SK-N-SH (cell line): ENCODE results near the gene USP22. TPM values are rescaled to one million over a fixed set of nuclear protein-coding genes. Genes with fewer than 3 reads are reported as not detected.

Experiments used
- CTCF ChIA-PET: fragments of 300-600, 350-600 bp; formaldehyde crosslinking; extraction: SDS; loops from one replicate; lab custom pipeline; 2021; lab: Yijun Ruan, JAX
- POLR2A ChIA-PET: fragments of 350-600 bp; sonication (Branson Sonifier 250); formaldehyde crosslinking; extraction: SDS; loops from one replicate; lab custom pipeline; 2020; ENCODE audit warnings: antibody characterized with exemption, inconsistent platforms; lab: Yijun Ruan, JAX
- DNase-seq: peaks from one replicate; pipeline ENCODE4 v3.0.0; 2012
- H2AFZ ChIP-seq: fragments of 200-600 bp; sonication (generic); 2 replicates; pipeline ENCODE4 v1.8.1; 2016; ENCODE audit warnings: antibody characterized with exemption, mild to moderate bottlenecking, low read depth
- H3F3A ChIP-seq: fragments of 200-600 bp; sonication (generic); replicated peaks from 2 replicates; pipeline ENCODE3; 2016; ENCODE audit warnings: antibody characterized with exemption, mild to moderate bottlenecking; ENCODE audit not compliant: insufficient read depth
- H3K27ac ChIP-seq, 2 experiments: fragments of 200-500 bp in 1 of 2; fragments of 200-600 bp in 1 of 2; sonication (Bioruptor generic) in 1 of 2; sonication (generic), shearing (Covaris generic) in 1 of 2; 2 replicates each; pipeline versions ENCODE4 v1.5.1 to v1.6.1; 2014 to 2016; ENCODE audit warnings: low read depth in 2 of 2, inconsistent platforms in 1 of 2, low read length in 1 of 2, mild to moderate bottlenecking in 1 of 2, mixed read lengths in 1 of 2
- H3K27me3 ChIP-seq: fragments of 200-600 bp; sonication (generic), shearing (Covaris generic); 2 replicates; pipeline ENCODE4 v1.6.1; 2016; ENCODE audit warnings: mixed run types; ENCODE audit not compliant: insufficient read depth
- H3K36me3 ChIP-seq, 2 experiments: fragments of 200-500 bp in 1 of 2; fragments of 200-600 bp in 1 of 2; sonication (Bioruptor generic) in 1 of 2; sonication (generic) in 1 of 2; replicated peaks in 1 of 2; 2 replicates each; pipeline versions ENCODE3 to v1.5.1; 2014 to 2016; ENCODE audit warnings: low read length in 1 of 2, mild to moderate bottlenecking in 1 of 2; ENCODE audit not compliant: insufficient read depth in 2 of 2, control insufficient read depth in 1 of 2
- H3K4me1 ChIP-seq, 2 experiments: fragments of 200-500 bp in 1 of 2; fragments of 200-600 bp in 1 of 2; sonication (Bioruptor generic) in 1 of 2; sonication (generic), shearing (Covaris generic) in 1 of 2; 2 replicates each; pipeline versions ENCODE4 v1.5.1 to v1.6.1; 2014 to 2016; ENCODE audit warnings: low read depth in 1 of 2, low read length in 1 of 2, mixed run types in 1 of 2; ENCODE audit not compliant: insufficient read depth in 2 of 2, control insufficient read depth in 1 of 2
- H3K4me2 ChIP-seq: fragments of 200-600 bp; sonication (generic), shearing (Covaris generic); 2 replicates; pipeline ENCODE4 v1.6.1; 2017; ENCODE audit warnings: mixed run types
- H3K4me3 ChIP-seq, 2 experiments: fragments of 200-500 bp in 1 of 2; fragments of 200-600 bp in 1 of 2; sonication (Bioruptor generic) in 1 of 2; sonication (generic), shearing (Covaris generic) in 1 of 2; 2 replicates each; pipeline versions ENCODE4 v1.5.1 to v1.8.1; 2014 to 2016; ENCODE audit warnings: low read depth in 2 of 2, inconsistent platforms in 1 of 2, low read length in 1 of 2, mild to moderate bottlenecking in 1 of 2, mixed read lengths in 1 of 2, moderate library complexity in 1 of 2
- H3K79me2 ChIP-seq: fragments of 200-600 bp; sonication (generic); 2 replicates; pipeline ENCODE4 v1.8.1; 2017; ENCODE audit warnings: mild to moderate bottlenecking; ENCODE audit not compliant: insufficient read depth
- H3K9ac ChIP-seq: fragments of 200-600 bp; sonication (generic); 2 replicates; pipeline ENCODE4 v1.6.1; 2017; ENCODE audit warnings: mixed run types
- H3K9me2 ChIP-seq: fragments of 200-600 bp; sonication (generic); 2 replicates; pipeline ENCODE4 v1.6.1; 2017; ENCODE audit warnings: mixed run types
- H3K9me3 ChIP-seq: fragments of 200-600 bp; sonication (generic); 2 replicates; pipeline ENCODE4 v1.6.1; 2017; ENCODE audit warnings: mixed run types, mild to moderate bottlenecking, moderate library complexity
- H4K20me1 ChIP-seq: fragments of 200-600 bp; sonication (generic); 2 replicates; pipeline ENCODE4 v1.6.1; 2017; ENCODE audit warnings: mild to moderate bottlenecking, mixed run types; ENCODE audit not compliant: insufficient read depth
- EP300 ChIP-seq, 2 experiments: IDR thresholded peaks; 2 replicates each; pipeline versions ENCODE4 v1.4.0 to v1.6.1; 2012; ENCODE audit warnings: borderline replicate concordance in 1 of 2, low read depth in 1 of 2, low read length in 1 of 2
- FOXJ3 ChIP-seq: sonication (generic); formaldehyde crosslinking; IDR thresholded peaks from 2 replicates; pipeline ENCODE4 v1.5.1; 2020; ENCODE audit warnings: mild to moderate bottlenecking, missing genetic modification reagents
- MAX ChIP-seq: IDR thresholded peaks from 2 replicates; pipeline ENCODE4 v1.4.0; 2012; ENCODE audit warnings: low read depth
- NRF1 ChIP-seq: IDR thresholded peaks from 2 replicates; pipeline ENCODE4 v1.6.1; 2012; ENCODE audit warnings: low read depth, mild to moderate bottlenecking, low read length
- POLR2AphosphoS5 ChIP-seq: IDR thresholded peaks from 2 replicates; pipeline ENCODE4 v1.6.1; 2012; ENCODE audit warnings: low read depth, low read length
- RFX5 ChIP-seq: IDR thresholded peaks from 2 replicates; pipeline ENCODE4 v1.6.1; 2012; ENCODE audit warnings: mild to moderate bottlenecking, improper control_type of control experiment, low read length
- RXRA ChIP-seq: IDR thresholded peaks from 2 replicates; pipeline ENCODE4 v1.4.0; 2012; ENCODE audit warnings: low read depth, mild to moderate bottlenecking, borderline replicate concordance
- SIN3A ChIP-seq: IDR thresholded peaks from 2 replicates; pipeline ENCODE4 v1.6.1; 2012; ENCODE audit warnings: low read depth, mild to moderate bottlenecking, low read length, moderate library complexity, borderline replicate concordance
- SMC3 ChIP-seq: IDR thresholded peaks from 2 replicates; pipeline ENCODE4 v1.6.1; 2012; ENCODE audit warnings: low read depth, low read length, improper control_type of control experiment
- TAF1 ChIP-seq: IDR thresholded peaks from 2 replicates; pipeline ENCODE4 v1.6.1; 2012; ENCODE audit warnings: low read depth, mild to moderate bottlenecking, low read length, moderate library complexity, borderline replicate concordance
- TCF12 ChIP-seq: IDR thresholded peaks from 2 replicates; pipeline ENCODE4 v1.4.0; 2012
- USF1 ChIP-seq: IDR thresholded peaks from 2 replicates; pipeline ENCODE4 v1.4.0; 2012; ENCODE audit warnings: low read depth, borderline replicate concordance
- USF2 ChIP-seq: fragments of 150-350 bp; IDR thresholded peaks from 2 replicates; pipeline ENCODE4 v1.6.1; 2017; ENCODE audit warnings: antibody characterized with exemption, low read length, low read depth, borderline replicate concordance
- YY1 ChIP-seq: IDR thresholded peaks from 2 replicates; pipeline ENCODE4 v1.4.0; 2012; ENCODE audit warnings: low read depth, mild to moderate bottlenecking
- WGBS: methylation state at CpG from one replicate; pipeline ENCODE4 v1.1.6; 2017; ENCODE audit warnings: low lambda C conversion rate; 5-methylcytosine and 5-hydroxymethylcytosine counted together
- polyA plus RNA-seq, 3 experiments: library from polyadenylated mRNA; depleted of rRNA; stranded (reverse); fragments of >200 nt; gene quantifications; 2 replicates each; pipeline ENCODE4 v1.2.3, GENCODE V29; 2012
- TF ChIP-seq, protein P1 (sequence below): IDR thresholded peaks from 2 replicates; pipeline ENCODE4; 2012

Gene USP22
- polyA plus RNA-seq, 1 of the 3 experiments (the other 2 are of a cell fraction), result 142 TPM

- CTCF ChIA-PET, result interaction anchor here (0.8 to 1.7 kb wide), 3 partner anchors 9 to 19 kb away, joined by 4 to 5 read pairs (median 4); no protein-coding TSS in a partner anchor
- Histone ChIP-seq H3K4me1 (no peaks in the 10 kb centered on the region), H3K9ac (no peak overlapping the region), H4K20me1 (peaks cover 100% of the 10 kb centered on the region), H3K4me2 (no peak overlapping the region), H3K27me3 (no peaks in the 10 kb centered on the region), H3K9me3 (no peaks in the 10 kb centered on the region)
- TF ChIP-seq SIN3A, result no peak
- TF ChIP-seq YY1, result no peak
- no peak for TF ChIP-seq SMC3
- TF ChIP-seq TAF1, result no peak
- TF ChIP-seq MAX, result no peak
- TF ChIP-seq EP300 (IDR thresholded peaks at IDR 0.05; ENCODE audit: borderline replicate concordance in 1 of 2, low read depth in 1 of 2, low read length in 1 of 2), result no peak
- TF ChIP-seq FOXJ3 (CRISPR knock-in tag), result no peak
- TF ChIP-seq, protein P1, sequence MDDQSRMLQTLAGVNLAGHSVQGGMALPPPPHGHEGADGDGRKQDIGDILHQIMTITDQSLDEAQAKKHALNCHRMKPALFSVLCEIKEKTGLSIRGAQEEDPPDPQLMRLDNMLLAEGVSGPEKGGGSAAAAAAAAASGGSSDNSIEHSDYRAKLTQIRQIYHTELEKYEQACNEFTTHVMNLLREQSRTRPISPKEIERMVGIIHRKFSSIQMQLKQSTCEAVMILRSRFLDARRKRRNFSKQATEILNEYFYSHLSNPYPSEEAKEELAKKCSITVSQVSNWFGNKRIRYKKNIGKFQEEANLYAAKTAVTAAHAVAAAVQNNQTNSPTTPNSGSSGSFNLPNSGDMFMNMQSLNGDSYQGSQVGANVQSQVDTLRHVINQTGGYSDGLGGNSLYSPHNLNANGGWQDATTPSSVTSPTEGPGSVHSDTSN, result no peak
- no peak for TF ChIP-seq POLR2AphosphoS5
- no peak for TF ChIP-seq TCF12
- no peak for TF ChIP-seq NRF1
- TF ChIP-seq USF2, result no peak
- no peak for TF ChIP-seq USF1
- TF ChIP-seq RXRA, result no peak
- TF ChIP-seq RFX5, result no peak
- TF ChIP-seq, all 33 proteins: peak for 0
- no peak overlapping the region for H2AFZ ChIP-seq
- peaks cover 100% of the 10 kb centered on the region for H3K79me2 ChIP-seq
- no peak for DNase-seq
- H3K9me2 ChIP-seq, result no peaks in the 10 kb centered on the region
- H3K27ac ChIP-seq, result no peak overlapping the region
- peaks cover 17% of the 10 kb centered on the region for H3F3A ChIP-seq
- POLR2A ChIA-PET, result no interaction called here
- no peak overlapping the region for H3K4me3 ChIP-seq
- 77% methylated on average over 7 of the region's 10 CpGs for WGBS
- peaks cover 73 to 91% of the 10 kb centered on the region in 2 experiments for H3K36me3 ChIP-seq
These were observed 22.2 kb downstream of the USP22 start for GRCh38 chr17:21020622-21021021.
